ENCODE measurements around the gene KCNIP4. TPM values are rescaled to one million over a fixed set of nuclear protein-coding genes. Genes with fewer than 3 reads are reported as not detected.

The KCNIP4 gene
- total and polyA plus RNA-seq, 2 experiments from 2014 or later, result 0.14 to 0.63 TPM

DNA sequence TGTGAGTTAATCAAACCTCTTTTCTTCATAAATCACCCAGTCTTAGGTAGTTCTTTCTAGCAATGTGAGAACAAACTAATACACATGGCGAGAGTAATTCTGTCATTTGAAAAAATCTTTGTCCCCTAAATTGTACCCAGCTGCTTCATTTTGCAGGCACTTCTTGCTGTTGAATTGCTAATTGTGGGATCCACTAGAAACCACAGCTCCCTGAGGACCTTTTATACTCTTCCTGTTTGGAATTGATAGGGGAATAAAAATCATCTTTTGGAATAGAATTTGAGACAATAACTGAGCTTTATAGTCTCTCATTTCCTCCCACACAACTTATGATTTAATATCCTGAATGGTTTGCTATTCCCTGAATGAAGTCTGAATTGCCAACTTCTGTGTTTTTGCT, 1078.1 kb downstream of the KCNIP4 start:
- Histone ChIP-seq H4K20me1 (replicated peaks; ENCODE audit: insufficient read depth) (no peaks in the 10 kb centered on the region), H3K27ac (ENCODE audit: low read depth) (no peak overlapping the region), H3K9me2 (ENCODE audit: insufficient read depth) (no peaks in the 10 kb centered on the region), H3F3A (replicated peaks; ENCODE audit: low read depth) (no peaks in the 10 kb centered on the region), H3K27me3 (ENCODE audit: insufficient read depth) (no peaks in the 10 kb centered on the region), H3K4me3 (no peak overlapping the region), H3K4me2 (no peak overlapping the region), H3K36me3 (ENCODE audit: insufficient read depth) (no peaks in the 10 kb centered on the region), H3K4me1 (ENCODE audit: insufficient read depth) (no peaks in the 10 kb centered on the region), H2AFZ (no peak overlapping the region), H3K79me2 (replicated peaks; ENCODE audit: insufficient read depth) (no peaks in the 10 kb centered on the region)
- H3K27me3 Mint-ChIP-seq (ENCODE audit: insufficient read depth, low read depth, poor library complexity), result no peaks in the 10 kb centered on the region
- DNase-seq (ENCODE audit: low spot score) (no peak), ATAC-seq (no peak)
- H3K36me3 Mint-ChIP-seq (ENCODE audit: low read depth), result no peaks in the 10 kb centered on the region
- TF ChIP-seq ZNF331 (CRISPR knock-in tag; IDR thresholded peaks at IDR 0.05; ENCODE audit: low read depth), result no peak
- TF ChIP-seq, protein P1, sequence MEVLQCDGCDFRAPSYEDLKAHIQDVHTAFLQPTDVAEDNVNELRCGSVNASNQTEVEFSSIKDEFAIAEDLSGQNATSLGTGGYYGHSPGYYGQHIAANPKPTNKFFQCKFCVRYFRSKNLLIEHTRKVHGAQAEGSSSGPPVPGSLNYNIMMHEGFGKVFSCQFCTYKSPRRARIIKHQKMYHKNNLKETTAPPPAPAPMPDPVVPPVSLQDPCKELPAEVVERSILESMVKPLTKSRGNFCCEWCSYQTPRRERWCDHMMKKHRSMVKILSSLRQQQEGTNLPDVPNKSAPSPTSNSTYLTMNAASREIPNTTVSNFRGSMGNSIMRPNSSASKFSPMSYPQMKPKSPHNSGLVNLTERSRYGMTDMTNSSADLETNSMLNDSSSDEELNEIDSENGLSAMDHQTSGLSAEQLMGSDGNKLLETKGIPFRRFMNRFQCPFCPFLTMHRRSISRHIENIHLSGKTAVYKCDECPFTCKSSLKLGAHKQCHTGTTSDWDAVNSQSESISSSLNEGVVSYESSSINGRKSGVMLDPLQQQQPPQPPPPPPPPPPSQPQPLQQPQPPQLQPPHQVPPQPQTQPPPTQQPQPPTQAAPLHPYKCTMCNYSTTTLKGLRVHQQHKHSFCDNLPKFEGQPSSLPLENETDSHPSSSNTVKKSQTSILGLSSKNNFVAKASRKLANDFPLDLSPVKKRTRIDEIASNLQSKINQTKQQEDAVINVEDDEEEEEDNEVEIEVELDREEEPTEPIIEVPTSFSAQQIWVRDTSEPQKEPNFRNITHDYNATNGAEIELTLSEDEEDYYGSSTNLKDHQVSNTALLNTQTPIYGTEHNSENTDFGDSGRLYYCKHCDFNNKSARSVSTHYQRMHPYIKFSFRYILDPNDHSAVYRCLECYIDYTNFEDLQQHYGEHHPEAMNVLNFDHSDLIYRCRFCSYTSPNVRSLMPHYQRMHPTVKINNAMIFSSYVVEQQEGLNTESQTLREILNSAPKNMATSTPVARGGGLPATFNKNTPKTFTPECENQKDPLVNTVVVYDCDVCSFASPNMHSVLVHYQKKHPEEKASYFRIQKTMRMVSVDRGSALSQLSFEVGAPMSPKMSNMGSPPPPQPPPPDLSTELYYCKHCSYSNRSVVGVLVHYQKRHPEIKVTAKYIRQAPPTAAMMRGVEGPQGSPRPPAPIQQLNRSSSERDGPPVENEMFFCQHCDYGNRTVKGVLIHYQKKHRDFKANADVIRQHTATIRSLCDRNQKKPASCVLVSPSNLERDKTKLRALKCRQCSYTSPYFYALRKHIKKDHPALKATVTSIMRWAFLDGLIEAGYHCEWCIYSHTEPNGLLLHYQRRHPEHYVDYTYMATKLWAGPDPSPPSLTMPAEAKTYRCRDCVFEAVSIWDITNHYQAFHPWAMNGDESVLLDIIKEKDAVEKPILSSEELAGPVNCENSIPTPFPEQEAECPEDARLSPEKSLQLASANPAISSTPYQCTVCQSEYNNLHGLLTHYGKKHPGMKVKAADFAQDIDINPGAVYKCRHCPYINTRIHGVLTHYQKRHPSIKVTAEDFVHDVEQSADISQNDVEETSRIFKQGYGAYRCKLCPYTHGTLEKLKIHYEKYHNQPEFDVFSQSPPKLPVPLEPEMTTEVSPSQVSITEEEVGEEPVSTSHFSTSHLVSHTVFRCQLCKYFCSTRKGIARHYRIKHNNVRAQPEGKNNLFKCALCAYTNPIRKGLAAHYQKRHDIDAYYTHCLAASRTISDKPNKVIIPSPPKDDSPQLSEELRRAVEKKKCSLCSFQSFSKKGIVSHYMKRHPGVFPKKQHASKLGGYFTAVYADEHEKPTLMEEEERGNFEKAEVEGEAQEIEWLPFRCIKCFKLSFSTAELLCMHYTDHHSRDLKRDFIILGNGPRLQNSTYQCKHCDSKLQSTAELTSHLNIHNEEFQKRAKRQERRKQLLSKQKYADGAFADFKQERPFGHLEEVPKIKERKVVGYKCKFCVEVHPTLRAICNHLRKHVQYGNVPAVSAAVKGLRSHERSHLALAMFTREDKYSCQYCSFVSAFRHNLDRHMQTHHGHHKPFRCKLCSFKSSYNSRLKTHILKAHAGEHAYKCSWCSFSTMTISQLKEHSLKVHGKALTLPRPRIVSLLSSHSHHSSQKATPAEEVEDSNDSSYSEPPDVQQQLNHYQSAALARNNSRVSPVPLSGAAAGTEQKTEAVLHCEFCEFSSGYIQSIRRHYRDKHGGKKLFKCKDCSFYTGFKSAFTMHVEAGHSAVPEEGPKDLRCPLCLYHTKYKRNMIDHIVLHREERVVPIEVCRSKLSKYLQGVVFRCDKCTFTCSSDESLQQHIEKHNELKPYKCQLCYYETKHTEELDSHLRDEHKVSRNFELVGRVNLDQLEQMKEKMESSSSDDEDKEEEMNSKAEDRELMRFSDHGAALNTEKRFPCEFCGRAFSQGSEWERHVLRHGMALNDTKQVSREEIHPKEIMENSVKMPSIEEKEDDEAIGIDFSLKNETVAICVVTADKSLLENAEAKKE (CRISPR knock-in tag; IDR thresholded peaks at IDR 0.05), result no peak
- no peak for TF ChIP-seq EZH2phosphoT487 (IDR thresholded peaks at IDR 0.05; ENCODE audit: unreplicated experiment)
- no peak for TF ChIP-seq ZNF114 (CRISPR knock-in tag; IDR thresholded peaks at IDR 0.05)
- TF ChIP-seq STAT1 (IDR thresholded peaks at IDR 0.05; ENCODE audit: unreplicated experiment), result no peak
- TF ChIP-seq, protein P2, sequence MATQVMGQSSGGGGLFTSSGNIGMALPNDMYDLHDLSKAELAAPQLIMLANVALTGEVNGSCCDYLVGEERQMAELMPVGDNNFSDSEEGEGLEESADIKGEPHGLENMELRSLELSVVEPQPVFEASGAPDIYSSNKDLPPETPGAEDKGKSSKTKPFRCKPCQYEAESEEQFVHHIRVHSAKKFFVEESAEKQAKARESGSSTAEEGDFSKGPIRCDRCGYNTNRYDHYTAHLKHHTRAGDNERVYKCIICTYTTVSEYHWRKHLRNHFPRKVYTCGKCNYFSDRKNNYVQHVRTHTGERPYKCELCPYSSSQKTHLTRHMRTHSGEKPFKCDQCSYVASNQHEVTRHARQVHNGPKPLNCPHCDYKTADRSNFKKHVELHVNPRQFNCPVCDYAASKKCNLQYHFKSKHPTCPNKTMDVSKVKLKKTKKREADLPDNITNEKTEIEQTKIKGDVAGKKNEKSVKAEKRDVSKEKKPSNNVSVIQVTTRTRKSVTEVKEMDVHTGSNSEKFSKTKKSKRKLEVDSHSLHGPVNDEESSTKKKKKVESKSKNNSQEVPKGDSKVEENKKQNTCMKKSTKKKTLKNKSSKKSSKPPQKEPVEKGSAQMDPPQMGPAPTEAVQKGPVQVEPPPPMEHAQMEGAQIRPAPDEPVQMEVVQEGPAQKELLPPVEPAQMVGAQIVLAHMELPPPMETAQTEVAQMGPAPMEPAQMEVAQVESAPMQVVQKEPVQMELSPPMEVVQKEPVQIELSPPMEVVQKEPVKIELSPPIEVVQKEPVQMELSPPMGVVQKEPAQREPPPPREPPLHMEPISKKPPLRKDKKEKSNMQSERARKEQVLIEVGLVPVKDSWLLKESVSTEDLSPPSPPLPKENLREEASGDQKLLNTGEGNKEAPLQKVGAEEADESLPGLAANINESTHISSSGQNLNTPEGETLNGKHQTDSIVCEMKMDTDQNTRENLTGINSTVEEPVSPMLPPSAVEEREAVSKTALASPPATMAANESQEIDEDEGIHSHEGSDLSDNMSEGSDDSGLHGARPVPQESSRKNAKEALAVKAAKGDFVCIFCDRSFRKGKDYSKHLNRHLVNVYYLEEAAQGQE (IDR thresholded peaks at IDR 0.05; ENCODE audit: unreplicated experiment), result no peak
- no peak for TF ChIP-seq POLR2AphosphoS5 (IDR thresholded peaks at IDR 0.05; ENCODE audit: low read depth)
- H3K4me3 Mint-ChIP-seq, result no peak overlapping the region
- peaks cover 5% of the 10 kb centered on the region; the same call in 2 of the 3 replicates for H3K4me1 Mint-ChIP-seq
- H3K9me3 Mint-ChIP-seq, result no peaks in the 10 kb centered on the region
- no peak overlapping the region for H3K27ac Mint-ChIP-seq
